Neural cell (in vitro differentiated cells): Measurements from ENCODE around the gene RBM38. TPM values are rescaled to one million over a fixed set of nuclear protein-coding genes. Genes with fewer than 3 reads are reported as not detected.

Experiments
- H2AFZ ChIP-seq: fragments of 200-600, 300-800 bp; sonication (generic), shearing (Covaris generic); 2 replicates; pipeline ENCODE4 v1.6.0; 2014; ENCODE audit warnings: low read depth, mild to moderate bottlenecking, antibody characterized with exemption, low read length, moderate library complexity
- H3F3A ChIP-seq: fragments of 200-600 bp; shearing (Covaris generic); 2 replicates; pipeline ENCODE4 v1.6.1; 2016; ENCODE audit warnings: mild to moderate bottlenecking, moderate library complexity, mixed read lengths, antibody characterized with exemption, low read length; ENCODE audit not compliant: insufficient read depth, poor library complexity, severe bottlenecking
- H3K27ac ChIP-seq: fragments of 200-600, 300-800 bp; sonication (generic), shearing (Covaris generic); 2 replicates; pipeline ENCODE4 v1.5.1; 2014; ENCODE audit warnings: mild to moderate bottlenecking, low read length, moderate library complexity
- H3K27me3 ChIP-seq: fragments of 300-800, 200-600 bp; sonication (generic), shearing (Covaris generic); 2 replicates; pipeline ENCODE4 v1.6.0; 2014; ENCODE audit warnings: mild to moderate bottlenecking, low read depth, low read length, moderate library complexity; ENCODE audit not compliant: insufficient read depth
- H3K36me3 ChIP-seq: fragments of 300-800, 200-600 bp; sonication (generic), shearing (Covaris generic); 2 replicates; pipeline ENCODE4 v1.5.1; 2014; ENCODE audit warnings: mild to moderate bottlenecking, antibody characterized with exemption, low read length, moderate library complexity; ENCODE audit not compliant: insufficient read depth
- H3K4me2 ChIP-seq: fragments of 300-800, 200-600 bp; sonication (generic), shearing (Covaris generic); 2 replicates; pipeline ENCODE4 v1.6.0; 2014; ENCODE audit warnings: mild to moderate bottlenecking, low read length
- H3K4me3 ChIP-seq: fragments of 300-800, 200-600 bp; sonication (generic), shearing (Covaris generic); 2 replicates; pipeline ENCODE4 v1.5.1; 2014; ENCODE audit warnings: mild to moderate bottlenecking, low read length, moderate library complexity
- H3K79me2 ChIP-seq: fragments of 200-600 bp; shearing (Covaris generic); replicated peaks from 2 replicates; pipeline ENCODE4 v1.6.0; 2014; ENCODE audit warnings: mild to moderate bottlenecking, low read length, moderate library complexity; ENCODE audit not compliant: insufficient read depth
- H3K9ac ChIP-seq: fragments of 300-800, 200-600 bp; sonication (generic), shearing (Covaris generic); 2 replicates; pipeline ENCODE4 v1.6.1; 2016; ENCODE audit warnings: mild to moderate bottlenecking, low read length, mixed read lengths
- H3K9me2 ChIP-seq: fragments of 200-600 bp; shearing (Covaris generic); 2 replicates; pipeline ENCODE4 v1.6.1; 2016; ENCODE audit warnings: mild to moderate bottlenecking, low read length, mixed read lengths; ENCODE audit not compliant: insufficient read depth
- H3K9me3 ChIP-seq: fragments of 200-600, 300-800 bp; sonication (generic), shearing (Covaris generic); 2 replicates; pipeline ENCODE4 v1.6.1; 2016; ENCODE audit warnings: mild to moderate bottlenecking, mixed run types, low read length, moderate library complexity, mixed read lengths
- H4K20me1 ChIP-seq: fragments of 200-600 bp; shearing (Covaris generic); 2 replicates; pipeline ENCODE4 v1.6.1; 2016; ENCODE audit warnings: mild to moderate bottlenecking, mixed run types; ENCODE audit not compliant: insufficient read depth
- CTCF ChIP-seq: fragments of 450-650 bp; IDR thresholded peaks from 2 replicates; pipeline ENCODE4 v1.5.1; 2014; ENCODE audit warnings: antibody characterized with exemption, mild to moderate bottlenecking, moderate library complexity; ENCODE audit not compliant: poor library complexity, severe bottlenecking
- EP300 ChIP-seq: fragments of 450-650 bp; conservative IDR thresholded peaks from 2 replicates; pipeline ENCODE4 v1.6.1; 2014; ENCODE audit warnings: antibody characterized with exemption, mild to moderate bottlenecking, moderate library complexity; ENCODE audit not compliant: poor library complexity, severe bottlenecking
- EZH2 ChIP-seq: fragments of 200-600, 300-800 bp; shearing (Covaris generic), sonication (generic); IDR thresholded peaks from 2 replicates; pipeline ENCODE4 v1.6.1; 2014; ENCODE audit warnings: antibody characterized with exemption, low read length, borderline replicate concordance, mild to moderate bottlenecking; ENCODE audit not compliant: insufficient read depth, poor library complexity, severe bottlenecking
- MXI1 ChIP-seq: fragments of 450-650 bp; conservative IDR thresholded peaks from 2 replicates; pipeline ENCODE4 v1.6.1; 2014; ENCODE audit warnings: antibody characterized with exemption, mild to moderate bottlenecking; ENCODE audit not compliant: poor library complexity, severe bottlenecking
- POLR2AphosphoS5 ChIP-seq: IDR thresholded peaks from 2 replicates; pipeline ENCODE4 v1.6.1; 2012
- RAD21 ChIP-seq: fragments of 450-650 bp; conservative IDR thresholded peaks from 2 replicates; pipeline ENCODE4 v1.6.1; 2014; ENCODE audit warnings: antibody characterized with exemption, mild to moderate bottlenecking, moderate library complexity
- REST ChIP-seq: IDR thresholded peaks from 2 replicates; pipeline ENCODE4 v1.6.1; 2012; ENCODE audit warnings: borderline replicate concordance
- SMC3 ChIP-seq: fragments of 450-650 bp; conservative IDR thresholded peaks from 2 replicates; pipeline ENCODE4 v1.6.1; 2014; ENCODE audit warnings: antibody characterized with exemption, mild to moderate bottlenecking, moderate library complexity; ENCODE audit not compliant: poor library complexity
- TAF1 ChIP-seq: IDR thresholded peaks from 2 replicates; pipeline ENCODE4 v1.6.1; 2012; ENCODE audit warnings: low read depth
- polyA plus RNA-seq: library from polyadenylated mRNA; depleted of rRNA; stranded (reverse); fragments of >200 nt; gene quantifications from 2 replicates; pipeline ENCODE4 v1.2.3, GENCODE V29; 2014

The RBM38 gene
- polyA plus RNA-seq, 1 donor from 2014 or later: 19.0 TPM

GRCh38 chr20:57372157-57372556, 19.0 kb upstream of the RBM38 start:
- H3K36me3 ChIP-seq: peaks cover 11% of the 10 kb centered on the region
- no peak overlapping the region for H3K27ac ChIP-seq
- no peaks in the 10 kb centered on the region for H3K9me3 ChIP-seq
- H3K9me2 ChIP-seq: no peaks in the 10 kb centered on the region
- H3K79me2 ChIP-seq: no peaks in the 10 kb centered on the region
- H4K20me1 ChIP-seq: no peaks in the 10 kb centered on the region
- no peaks in the 10 kb centered on the region for H3K27me3 ChIP-seq
- H3K4me2 ChIP-seq: no peak overlapping the region
- H3K4me3 ChIP-seq: no peak overlapping the region
- TF ChIP-seq EZH2 (no peak), MXI1 (no peak), EP300 (no peak), SMC3 (no peak), POLR2AphosphoS5 (no peak), CTCF (no peak), TAF1 (no peak), REST (no peak), RAD21 (no peak)
- H3F3A ChIP-seq: no peaks in the 10 kb centered on the region
- no peak overlapping the region for H3K9ac ChIP-seq
- no peak overlapping the region for H2AFZ ChIP-seq

GRCh38 chr20:57372581-57373350, 18.4 kb upstream of the RBM38 start:
- H3K4me3 ChIP-seq: no peak overlapping the region
- H3K36me3 ChIP-seq: peaks cover 9% of the 10 kb centered on the region
- H3K9me2 ChIP-seq: no peaks in the 10 kb centered on the region
- no peaks in the 10 kb centered on the region for H3K27me3 ChIP-seq
- no peaks in the 10 kb centered on the region for H3K79me2 ChIP-seq
- H3K9ac ChIP-seq: no peak overlapping the region
- no peaks in the 10 kb centered on the region for H3K9me3 ChIP-seq
- H4K20me1 ChIP-seq: no peaks in the 10 kb centered on the region
- no peak overlapping the region for H3K4me2 ChIP-seq
- no peak for TF ChIP-seq EZH2
- no peak for TF ChIP-seq CTCF
- TF ChIP-seq REST: no peak
- no peak for TF ChIP-seq SMC3
- TF ChIP-seq EP300: no peak
- no peak for TF ChIP-seq TAF1
- no peak for TF ChIP-seq POLR2AphosphoS5
- H3K27ac ChIP-seq: no peak overlapping the region
- H2AFZ ChIP-seq: no peak overlapping the region
- no peaks in the 10 kb centered on the region for H3F3A ChIP-seq
